ENCODE data around the gene PLEKHA6.

PLEKHA6 gene

DNA sequence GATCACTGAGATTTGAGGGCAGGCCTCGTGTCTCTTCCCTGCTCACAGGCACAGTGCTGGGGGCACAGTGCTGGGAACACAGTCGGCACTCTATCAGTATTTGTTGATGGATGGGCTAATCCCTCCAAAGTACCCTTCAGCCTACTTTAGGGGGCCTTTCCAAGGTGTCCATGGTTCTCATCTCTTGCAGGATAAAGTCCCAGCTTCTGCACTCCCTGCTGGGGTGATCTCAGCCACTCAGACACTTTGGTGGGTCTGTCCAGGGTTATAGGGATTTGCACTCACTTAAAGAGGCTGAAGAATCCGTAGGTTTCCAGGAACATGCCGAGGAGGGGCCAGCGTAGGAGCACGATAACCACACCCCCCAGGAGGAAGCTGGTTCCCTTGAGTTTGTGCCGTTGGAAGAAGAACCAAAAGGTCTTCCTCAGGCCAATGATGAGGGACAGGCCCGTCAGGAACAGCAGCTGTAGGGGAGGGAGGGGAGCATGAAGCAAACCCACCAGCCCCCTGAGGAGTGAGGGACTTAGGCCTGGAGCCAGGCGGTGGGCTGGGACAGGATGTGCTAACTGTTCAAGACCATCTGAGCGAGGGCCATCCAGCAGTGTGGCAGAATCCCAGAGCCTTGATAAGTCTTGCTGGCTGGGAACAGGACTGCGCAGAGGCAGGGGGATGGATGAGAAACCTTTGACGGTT is 158.2 kb downstream of the PLEKHA6 start:
- TF ChIP-seq ESRRG (CRISPR knock-in tag; IDR thresholded peaks at IDR 0.05): no peak
- no peak for TF ChIP-seq TSHZ2 (CRISPR knock-in tag; IDR thresholded peaks at IDR 0.05)
- TF ChIP-seq CSDC2 (CRISPR knock-in tag; IDR thresholded peaks at IDR 0.05): no peak
- TF ChIP-seq ZNF70 (CRISPR knock-in tag; IDR thresholded peaks at IDR 0.05): no peak
- no peak for TF ChIP-seq TOX (CRISPR knock-in tag; IDR thresholded peaks at IDR 0.05; ENCODE audit: borderline replicate concordance)
- TF ChIP-seq ZNF565 (CRISPR knock-in tag; conservative IDR thresholded peaks at IDR 0.05; ENCODE audit: low read depth): no peak
- no peak for TF ChIP-seq ZNF8 (CRISPR knock-in tag; IDR thresholded peaks at IDR 0.05)
- no peak for TF ChIP-seq GLIS3 (CRISPR knock-in tag; IDR thresholded peaks at IDR 0.05)
- TF ChIP-seq, protein P1, sequence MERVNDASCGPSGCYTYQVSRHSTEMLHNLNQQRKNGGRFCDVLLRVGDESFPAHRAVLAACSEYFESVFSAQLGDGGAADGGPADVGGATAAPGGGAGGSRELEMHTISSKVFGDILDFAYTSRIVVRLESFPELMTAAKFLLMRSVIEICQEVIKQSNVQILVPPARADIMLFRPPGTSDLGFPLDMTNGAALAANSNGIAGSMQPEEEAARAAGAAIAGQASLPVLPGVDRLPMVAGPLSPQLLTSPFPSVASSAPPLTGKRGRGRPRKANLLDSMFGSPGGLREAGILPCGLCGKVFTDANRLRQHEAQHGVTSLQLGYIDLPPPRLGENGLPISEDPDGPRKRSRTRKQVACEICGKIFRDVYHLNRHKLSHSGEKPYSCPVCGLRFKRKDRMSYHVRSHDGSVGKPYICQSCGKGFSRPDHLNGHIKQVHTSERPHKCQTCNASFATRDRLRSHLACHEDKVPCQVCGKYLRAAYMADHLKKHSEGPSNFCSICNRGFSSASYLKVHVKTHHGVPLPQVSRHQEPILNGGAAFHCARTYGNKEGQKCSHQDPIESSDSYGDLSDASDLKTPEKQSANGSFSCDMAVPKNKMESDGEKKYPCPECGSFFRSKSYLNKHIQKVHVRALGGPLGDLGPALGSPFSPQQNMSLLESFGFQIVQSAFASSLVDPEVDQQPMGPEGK (CRISPR knock-in tag; IDR thresholded peaks at IDR 0.05; ENCODE audit: borderline replicate concordance): no peak
- TF ChIP-seq PPARA (CRISPR knock-in tag; IDR thresholded peaks at IDR 0.05; ENCODE audit: borderline replicate concordance): no peak
- no peak for TF ChIP-seq TCF4 (CRISPR knock-in tag; IDR thresholded peaks at IDR 0.05; ENCODE audit: borderline replicate concordance)
- no peak for TF ChIP-seq POU6F1 (CRISPR knock-in tag; IDR thresholded peaks at IDR 0.05; ENCODE audit: borderline replicate concordance, low read depth)
- no peak for TF ChIP-seq ZFP3 (CRISPR knock-in tag; IDR thresholded peaks at IDR 0.05)
- TF ChIP-seq CSRNP3 (CRISPR knock-in tag; IDR thresholded peaks at IDR 0.05): no peak
- TF ChIP-seq, protein P2, sequence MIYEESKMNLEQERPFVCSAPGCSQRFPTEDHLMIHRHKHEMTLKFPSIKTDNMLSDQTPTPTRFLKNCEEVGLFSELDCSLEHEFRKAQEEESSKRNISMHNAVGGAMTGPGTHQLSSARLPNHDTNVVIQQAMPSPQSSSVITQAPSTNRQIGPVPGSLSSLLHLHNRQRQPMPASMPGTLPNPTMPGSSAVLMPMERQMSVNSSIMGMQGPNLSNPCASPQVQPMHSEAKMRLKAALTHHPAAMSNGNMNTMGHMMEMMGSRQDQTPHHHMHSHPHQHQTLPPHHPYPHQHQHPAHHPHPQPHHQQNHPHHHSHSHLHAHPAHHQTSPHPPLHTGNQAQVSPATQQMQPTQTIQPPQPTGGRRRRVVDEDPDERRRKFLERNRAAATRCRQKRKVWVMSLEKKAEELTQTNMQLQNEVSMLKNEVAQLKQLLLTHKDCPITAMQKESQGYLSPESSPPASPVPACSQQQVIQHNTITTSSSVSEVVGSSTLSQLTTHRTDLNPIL (CRISPR knock-in tag; IDR thresholded peaks at IDR 0.05; ENCODE audit: low read depth): no peak
- no peak for TF ChIP-seq BACH2 (CRISPR knock-in tag; IDR thresholded peaks at IDR 0.05; ENCODE audit: borderline replicate concordance)
- ATAC-seq: no peak

- no peak for ATAC-seq
- TF ChIP-seq POU6F1 (CRISPR knock-in tag; IDR thresholded peaks at IDR 0.05; ENCODE audit: borderline replicate concordance, low read depth): no peak
- no peak for TF ChIP-seq ZFP3 (CRISPR knock-in tag; IDR thresholded peaks at IDR 0.05)
- no peak for TF ChIP-seq ISL1 (CRISPR knock-in tag; IDR thresholded peaks at IDR 0.05)
- no peak for TF ChIP-seq RARB (CRISPR knock-in tag; IDR thresholded peaks at IDR 0.05)
- no peak for TF ChIP-seq ZNF565 (CRISPR knock-in tag; conservative IDR thresholded peaks at IDR 0.05; ENCODE audit: low read depth)
- TF ChIP-seq PPARA (CRISPR knock-in tag; IDR thresholded peaks at IDR 0.05; ENCODE audit: borderline replicate concordance): no peak
- no peak for TF ChIP-seq ESRRG (CRISPR knock-in tag; IDR thresholded peaks at IDR 0.05)
- no peak for TF ChIP-seq TOX (CRISPR knock-in tag; IDR thresholded peaks at IDR 0.05; ENCODE audit: borderline replicate concordance)
- TF ChIP-seq SNAI2 (CRISPR knock-in tag; IDR thresholded peaks at IDR 0.05): no peak
- TF ChIP-seq, protein P2 (CRISPR knock-in tag; IDR thresholded peaks at IDR 0.05; ENCODE audit: low read depth): no peak
- TF ChIP-seq BACH2 (CRISPR knock-in tag; IDR thresholded peaks at IDR 0.05; ENCODE audit: borderline replicate concordance): no peak
- no peak for TF ChIP-seq ZC3H10 (CRISPR knock-in tag; IDR thresholded peaks at IDR 0.05)
- TF ChIP-seq TCF4 (CRISPR knock-in tag; IDR thresholded peaks at IDR 0.05; ENCODE audit: borderline replicate concordance): no peak
- TF ChIP-seq CSRNP3 (CRISPR knock-in tag; IDR thresholded peaks at IDR 0.05): no peak
- TF ChIP-seq ZNF70 (CRISPR knock-in tag; IDR thresholded peaks at IDR 0.05): no peak
- no peak for TF ChIP-seq CSDC2 (CRISPR knock-in tag; IDR thresholded peaks at IDR 0.05)
- TF ChIP-seq OSR1 (CRISPR knock-in tag; IDR thresholded peaks at IDR 0.05): no peak
- no peak for TF ChIP-seq ZFP30 (CRISPR knock-in tag; IDR thresholded peaks at IDR 0.05)
Measured at GRCh38 chr1:204199579-204199978, 160.2 kb downstream of the PLEKHA6 start.
